Activated gamma-delta T cell (primary cell): ENCODE results near the gene CES2.
"Not testable (repeated sequence)": the region's sequence is repeated elsewhere in the genome, so short reads cannot be mapped to it uniquely, and the experiment has no call there.

Experiments used
- DNase-seq: peaks from one replicate; lab custom pipeline; 2025; lab: John Stamatoyannopoulos, UW
- total RNA-seq, 2 donors: gene quantifications; one replicate each; lab custom pipeline; 2026; lab: John Stamatoyannopoulos, UW

Gene CES2
- total RNA-seq = 46.0 to 49.8 reads per million in 2 donors

- DNase-seq = no peak
Measured at GRCh38 chr16:66935314-66936011, at the start of gene CES2. Gene CES2, plus strand, starts transcription at chr16:66935516. Its CDS starts 120 bp downstream, at chr16:66935636.

GRCh38 chr16:66886321-66886720, 49.0 kb upstream of the CES2 start:
- no peak for DNase-seq

- no peak for DNase-seq
Measured at GRCh38 chr16:66886914-66887313, 48.4 kb upstream of the CES2 start.

GRCh38 chr16:66888647-66889615, 46.4 kb upstream of the CES2 start:
- no peak for DNase-seq

GRCh38 chr16:66889622-66890021, 45.7 kb upstream of the CES2 start:
- DNase-seq = no peak

- DNase-seq = no peak
Measured at GRCh38 chr16:66890799-66891198, 44.5 kb upstream of the CES2 start.

- no peak for DNase-seq
Measured at GRCh38 chr16:66891360-66891759, 44.0 kb upstream of the CES2 start.

GRCh38 chr16:66891797-66892196, 43.5 kb upstream of the CES2 start:
- no peak for DNase-seq

GRCh38 chr16:66894055-66894454, 41.3 kb upstream of the CES2 start:
- no peak for DNase-seq

- no peak for DNase-seq
Measured at GRCh38 chr16:66894948-66895688, 40.2 kb upstream of the CES2 start.

GRCh38 chr16:66895689-66895979, 39.7 kb upstream of the CES2 start:
- DNase-seq = no peak

- DNase-seq = no peak
Measured at GRCh38 chr16:66895999-66896398, 39.3 kb upstream of the CES2 start.

GRCh38 chr16:66896682-66897081, 38.6 kb upstream of the CES2 start:
- not testable (repeated sequence) for DNase-seq

- no peak for DNase-seq
Measured at GRCh38 chr16:66898207-66898606, 37.1 kb upstream of the CES2 start.

GRCh38 chr16:66898933-66899309, 36.4 kb upstream of the CES2 start:
- no peak for DNase-seq

- DNase-seq = no peak
Measured at GRCh38 chr16:66899310-66899944, 35.9 kb upstream of the CES2 start.

- DNase-seq = no peak
Measured at GRCh38 chr16:66899945-66900710, 35.2 kb upstream of the CES2 start.

GRCh38 chr16:66900721-66901441, 34.4 kb upstream of the CES2 start:
- DNase-seq = no peak

- DNase-seq = no peak
Measured at GRCh38 chr16:66901626-66902025, 33.7 kb upstream of the CES2 start.
